ENCODE measurements around the gene SKAP2.

DNA sequence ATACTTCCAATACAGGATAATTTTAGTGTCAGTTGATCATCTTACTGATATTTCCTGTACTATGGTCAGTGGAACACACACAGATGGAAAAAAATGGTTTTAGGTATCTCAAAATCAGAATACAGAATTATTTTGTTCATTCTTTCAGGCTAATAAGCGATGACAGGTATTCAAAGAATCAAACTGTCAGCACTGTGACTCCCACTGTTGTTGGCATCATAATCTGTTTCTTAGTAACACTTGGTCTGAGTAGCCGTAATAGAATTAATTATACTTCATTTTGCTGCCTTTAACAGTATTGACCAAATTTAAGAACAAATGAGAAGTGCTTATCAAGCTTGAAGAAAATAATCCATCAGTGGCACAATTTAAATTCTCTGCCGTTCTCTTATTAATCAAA, 215.0 kb downstream of the SKAP2 start:
- no peak for TF ChIP-seq CTCF (conservative IDR thresholded peaks at IDR 0.05; ENCODE audit: low read depth, low read length)
- TF ChIP-seq EZH2 (IDR thresholded peaks at IDR 0.05; ENCODE audit: borderline replicate concordance, low read depth, low read length, poor library complexity, severe bottlenecking): no peak
